HepG2 (cell line): Measurements from ENCODE around the gene TAS1R3. TPM values are rescaled to one million over a fixed set of nuclear protein-coding genes. Genes with fewer than 3 reads are reported as not detected.

Experiments
- ATAC-seq: fragments of 200-7000 bp; cut with Tn5 transposase; 3 replicates; pipeline ENCODE4 v1.9.1; 2020; ENCODE audit warnings: mild to moderate bottlenecking, moderate library complexity
- BruUV-seq: library from RNA; stranded (reverse); fragments of 400-500 nt; replicated peaks from 2 replicates; lab custom pipeline; 2021; lab: Mats Ljungman, UMichigan
- CTCF ChIA-PET: fragments of 300-600 bp; formaldehyde crosslinking; extraction: SDS; loops from one replicate; lab custom pipeline; 2021; ENCODE audit warnings: low total read pairs, inconsistent platforms, low intra/inter-chr PET ratio; lab: Yijun Ruan, JAX
- POLR2A ChIA-PET: fragments of 350-600 bp; sonication (Branson Sonifier 250); formaldehyde crosslinking; loops from one replicate; lab custom pipeline; 2020; ENCODE audit warnings: antibody characterized with exemption, inconsistent platforms; lab: Yijun Ruan, JAX
- DNase-seq: peaks from one replicate; pipeline ENCODE4 v3.0.0-alpha.2; 2015; ENCODE audit warnings: low spot score
- FAIRE-seq: peaks from 3 replicates; lab custom pipeline; 2011; peaks lifted over from hg19 to GRCh38; lab: Jason Lieb, UNC
- H2AFZ ChIP-seq: one replicate; pipeline ENCODE4 v1.6.1; 2011; ENCODE audit warnings: low read length, inconsistent platforms
- H3K27ac ChIP-seq: fragments of 300-600 bp; 3 replicates; pipeline ENCODE4 v1.8.0; 2011; ENCODE audit warnings: mixed run types, mild to moderate bottlenecking, mixed read lengths, low read length, inconsistent platforms; ENCODE audit not compliant: insufficient read depth; ENCODE audit errors: extremely low read length
- H3K27me3 ChIP-seq, 2 experiments: fragments of 200-600 bp in 1 of 2; 2 replicates in 1 of 2; 3 replicates in 1 of 2; pipeline versions ENCODE4 v1.6.0 to v1.8.0; 2011; ENCODE audit warnings: low read length in 2 of 2, mild to moderate bottlenecking in 2 of 2, moderate library complexity in 2 of 2, inconsistent platforms in 1 of 2; ENCODE audit not compliant: insufficient read depth in 2 of 2, control insufficient read depth in 1 of 2
- H3K36me3 ChIP-seq, 2 experiments: fragments of 200-600 bp in 1 of 2; replicated peaks in 1 of 2; 2 replicates in 1 of 2; 3 replicates in 1 of 2; pipeline versions ENCODE4 v1.5.1 to v1.8.0; 2011; ENCODE audit warnings: low read length in 2 of 2, inconsistent platforms in 1 of 2; ENCODE audit not compliant: insufficient read depth in 2 of 2, control insufficient read depth in 1 of 2
- H3K4me1 ChIP-seq: 2 replicates; pipeline ENCODE4 v1.5.1; 2012; ENCODE audit warnings: low read length, inconsistent platforms; ENCODE audit not compliant: insufficient read depth
- H3K4me2 ChIP-seq: 2 replicates; pipeline ENCODE4 v1.6.0; 2011; ENCODE audit warnings: low read depth, low read length, inconsistent platforms
- H3K4me3 ChIP-seq, 3 experiments: fragments of 200-600 bp in 1 of 3; sonication (generic), shearing (Covaris generic) in 1 of 3; replicated peaks in 1 of 3; 2 replicates each; pipeline ENCODE4 v1.5.1; 2011 to 2016; ENCODE audit warnings: low read length in 3 of 3, inconsistent platforms in 2 of 3, low read depth in 2 of 3, mild to moderate bottlenecking in 2 of 3, control low read depth in 1 of 3, mixed read lengths in 1 of 3; ENCODE audit not compliant: insufficient read depth in 1 of 3
- H3K79me2 ChIP-seq: one replicate; pipeline ENCODE4 v1.6.1; 2011; ENCODE audit warnings: low read length, inconsistent platforms; ENCODE audit not compliant: insufficient read depth
- H3K9ac ChIP-seq: 2 replicates; pipeline ENCODE4 v1.6.0; 2011; ENCODE audit warnings: mild to moderate bottlenecking, low read depth, low read length, inconsistent platforms; ENCODE audit not compliant: insufficient read depth
- H3K9me3 ChIP-seq: 2 replicates; pipeline ENCODE4 v1.5.1; 2012; ENCODE audit warnings: mild to moderate bottlenecking, low read length
- H4K20me1 ChIP-seq: 2 replicates; pipeline ENCODE4 v1.6.0; 2011; ENCODE audit warnings: inconsistent platforms, mild to moderate bottlenecking, low read length, moderate library complexity; ENCODE audit not compliant: insufficient read depth
- GTF2F1 ChIP-seq: fragments of 150-350 bp; IDR thresholded peaks from 2 replicates; pipeline ENCODE4 v1.6.1; 2014; ENCODE audit warnings: low read length
- NFKBIZ ChIP-seq: IDR thresholded peaks from 2 replicates; pipeline ENCODE4 v1.6.1; 2018; ENCODE audit warnings: missing genetic modification reagents, missing compliant biosample characterization
- ZNF136 ChIP-seq: sonication (generic); formaldehyde crosslinking; IDR thresholded peaks from 2 replicates; pipeline ENCODE4 v1.8.1; 2022; ENCODE audit warnings: low read depth, mild to moderate bottlenecking, moderate library complexity, missing genetic modification reagents
- ZNF224 ChIP-seq: sonication (generic); formaldehyde crosslinking; IDR thresholded peaks from 2 replicates; pipeline ENCODE4 v1.5.0; 2020; ENCODE audit warnings: mild to moderate bottlenecking, missing genetic modification reagents
- ZNF235 ChIP-seq: sonication (generic); formaldehyde crosslinking; IDR thresholded peaks from 2 replicates; pipeline ENCODE4 v1.8.1; 2023; ENCODE audit warnings: mild to moderate bottlenecking, missing genetic modification reagents, borderline replicate concordance
- ZNF24 ChIP-seq: fragments of 450-650 bp; IDR thresholded peaks from 2 replicates; pipeline ENCODE4 v1.6.1; 2017; ENCODE audit warnings: antibody characterized with exemption, mild to moderate bottlenecking
- ZNF678 ChIP-seq: sonication (generic); formaldehyde crosslinking; IDR thresholded peaks from 2 replicates; pipeline ENCODE4 v1.4.0; 2020; ENCODE audit warnings: mild to moderate bottlenecking, missing genetic modification reagents
- WGBS: methylation state at CpG from one replicate; pipeline ENCODE4 v1.1.6; 2017; ENCODE audit warnings: low lambda C conversion rate; 5-methylcytosine and 5-hydroxymethylcytosine counted together
- in situ Hi-C: cut with HindIII; loops from 2 replicates; pipeline ENCODE4 v1.10.0; 2017; ENCODE audit warnings: low pct_unique_long_range_greater_than_20kb; ENCODE audit not compliant: extremely low pct_ligation_motif_present
- intact Hi-C: fragments of 100-400 bp; cut with micrococcal nuclease; formaldehyde crosslinking; loops from one replicate; pipeline ENCODE4 v1.10.0; 2022; ENCODE audit not compliant: unreplicated experiment
- polyA plus RNA-seq, 8 experiments: library from polyadenylated mRNA; depleted of rRNA in 3 of 8; stranded (reverse) in 7 of 8; unstranded in 1 of 8; fragments of >200 nt; fragmentation: Illumina TruSeq in 4 of 8; extraction: Trizol in 4 of 8; gene quantifications; 2 replicates each; pipeline versions ENCODE4 v1.2.1 to v1.2.3, GENCODE V29; 2011 to 2016; ENCODE audit warnings: low read depth in 4 of 8, missing spikeins in 1 of 8, mixed read lengths in 1 of 8; ENCODE audit not compliant: insufficient read depth in 1 of 8
- total RNA-seq, 5 experiments: library from RNA; depleted of rRNA; stranded (reverse); fragments of >200 nt; fragmentation: Illumina TruSeq; extraction: Trizol; gene quantifications; 2 replicates each; pipeline ENCODE4 v1.2.3, GENCODE V29; 2016; ENCODE audit warnings: low read depth in 1 of 5
- TF ChIP-seq, protein P1 (sequence below): sonication (generic); formaldehyde crosslinking; IDR thresholded peaks from 2 replicates; pipeline ENCODE4 v1.5.0; 2020; ENCODE audit warnings: mild to moderate bottlenecking, missing genetic modification reagents, moderate library complexity
- TF ChIP-seq, protein P2 (sequence below): IDR thresholded peaks from 2 replicates; pipeline ENCODE4 v1.6.1; 2016; ENCODE audit warnings: low read depth, control low read depth
- TF ChIP-seq, protein P3 (sequence below): sonication (generic); formaldehyde crosslinking; IDR thresholded peaks from 2 replicates; pipeline ENCODE4 v1.4.0; 2020; ENCODE audit warnings: low read depth, mild to moderate bottlenecking, missing genetic modification reagents

The TAS1R3 gene
- total and polyA plus RNA-seq, 2 of the 13 experiments (the other 11 are each of a cell fraction or from before 2014, with no cell fraction given), result 0.13 to 0.15 TPM

DNA sequence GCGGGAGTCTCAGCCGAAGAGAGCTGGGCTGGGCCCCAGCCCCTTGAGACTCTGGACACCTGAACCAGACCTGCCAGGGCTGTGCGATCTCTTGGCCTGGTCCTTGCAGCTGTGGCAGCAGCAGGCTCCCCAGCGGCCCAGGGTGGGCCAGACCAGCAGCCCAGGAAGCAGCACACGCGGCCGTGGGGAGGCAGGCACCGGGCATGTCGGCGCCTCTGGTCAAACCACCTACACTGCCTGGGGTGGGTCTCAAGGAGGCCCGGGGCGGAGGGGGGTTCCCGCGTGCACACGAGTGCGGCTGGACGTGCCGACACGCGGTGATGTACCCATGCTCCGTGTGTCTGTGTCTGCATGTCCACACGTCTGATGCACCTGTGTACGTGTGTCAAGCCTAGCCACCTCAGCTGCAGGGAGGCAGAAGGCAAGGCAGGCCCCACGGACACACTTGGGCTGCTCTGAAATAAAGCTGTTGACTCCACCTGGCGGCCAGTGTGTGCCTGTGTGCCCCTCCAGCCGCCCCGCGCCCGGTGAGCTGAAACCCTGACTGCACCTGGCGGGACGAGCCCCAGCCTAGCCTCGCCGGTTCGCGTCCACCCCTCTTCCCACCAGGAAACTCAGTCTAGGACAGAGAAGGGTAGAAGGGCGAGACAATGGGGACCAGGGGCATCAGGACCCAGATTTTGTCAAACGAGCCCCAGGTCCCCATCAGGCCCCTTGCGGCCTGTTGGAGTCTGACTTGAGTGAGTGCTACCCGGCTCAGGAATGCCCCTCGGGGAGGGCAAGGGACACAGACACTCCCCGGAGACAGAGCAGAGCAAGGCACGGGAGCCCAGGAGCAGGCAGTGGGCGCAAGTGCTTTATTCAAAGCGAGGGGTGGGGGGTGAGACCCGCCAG, 39.3 kb upstream of the TAS1R3 start (continued):
- TF ChIP-seq, protein P1, sequence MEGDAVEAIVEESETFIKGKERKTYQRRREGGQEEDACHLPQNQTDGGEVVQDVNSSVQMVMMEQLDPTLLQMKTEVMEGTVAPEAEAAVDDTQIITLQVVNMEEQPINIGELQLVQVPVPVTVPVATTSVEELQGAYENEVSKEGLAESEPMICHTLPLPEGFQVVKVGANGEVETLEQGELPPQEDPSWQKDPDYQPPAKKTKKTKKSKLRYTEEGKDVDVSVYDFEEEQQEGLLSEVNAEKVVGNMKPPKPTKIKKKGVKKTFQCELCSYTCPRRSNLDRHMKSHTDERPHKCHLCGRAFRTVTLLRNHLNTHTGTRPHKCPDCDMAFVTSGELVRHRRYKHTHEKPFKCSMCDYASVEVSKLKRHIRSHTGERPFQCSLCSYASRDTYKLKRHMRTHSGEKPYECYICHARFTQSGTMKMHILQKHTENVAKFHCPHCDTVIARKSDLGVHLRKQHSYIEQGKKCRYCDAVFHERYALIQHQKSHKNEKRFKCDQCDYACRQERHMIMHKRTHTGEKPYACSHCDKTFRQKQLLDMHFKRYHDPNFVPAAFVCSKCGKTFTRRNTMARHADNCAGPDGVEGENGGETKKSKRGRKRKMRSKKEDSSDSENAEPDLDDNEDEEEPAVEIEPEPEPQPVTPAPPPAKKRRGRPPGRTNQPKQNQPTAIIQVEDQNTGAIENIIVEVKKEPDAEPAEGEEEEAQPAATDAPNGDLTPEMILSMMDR, result peak; percentile 96
- TF ChIP-seq GTF2F1, result no peak
- TF ChIP-seq ZNF678 (CRISPR knock-in tag), result no peak
- no peak; the same call in 1 of the 2 replicates for TF ChIP-seq ZNF235

DNA sequence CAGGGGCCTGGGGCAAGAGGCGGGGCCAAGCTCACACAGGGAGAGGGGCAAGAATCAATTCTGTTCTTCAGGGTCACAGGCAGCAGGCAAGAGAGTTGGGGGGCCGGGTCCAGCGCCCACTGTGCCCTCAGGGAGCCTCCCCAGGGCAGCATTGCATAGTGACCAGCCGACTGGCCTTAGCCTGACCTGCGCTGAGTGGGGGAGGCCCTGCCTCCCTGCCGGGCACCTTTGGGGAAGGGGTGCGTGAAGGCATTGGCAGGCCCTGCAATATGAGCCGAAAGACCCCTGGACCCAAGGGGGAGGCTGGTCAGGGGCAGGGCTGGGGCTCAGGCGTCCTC, 38.7 kb upstream of the TAS1R3 start:
- Histone ChIP-seq H3K27ac (no peak overlapping the region), H3K9me3 (no peaks in the 10 kb centered on the region), H3K4me2 (no peak overlapping the region), H2AFZ (no peak overlapping the region), H3K9ac (no peak overlapping the region), H3K79me2 (no peaks in the 10 kb centered on the region), H3K4me1 (peaks cover 4% of the 10 kb centered on the region), H3K27me3 (no peaks in the 10 kb centered on the region), H3K4me3 (no peak overlapping the region), H3K36me3 (no peaks in the 10 kb centered on the region; a peak in 1 of 5 replicates), H4K20me1 (no peaks in the 10 kb centered on the region)
- ATAC-seq (no peak), FAIRE-seq (no peak), DNase-seq (no peak)
- intact Hi-C loops (loop anchor here (5.0 kb wide), 1 partner anchor 170 kb away; no protein-coding TSS in a partner anchor), in situ Hi-C loops (no loop called here)
- WGBS, result 96% methylated on average over 4 of the region's 9 CpGs
- no TSS peak for BruUV-seq
- ChIA-PET CTCF (interaction anchor here (1.5 kb wide), 1 partner anchor 171 kb away, joined by 4 read pairs; no protein-coding TSS in a partner anchor), POLR2A (interaction anchor here (1.0 to 1.2 kb wide), 2 partner anchors 11 to 168 kb away, joined by 5 to 6 read pairs; no protein-coding TSS in a partner anchor)
- TF ChIP-seq ZNF24 (no peak), ZNF224 (no peak), NFKBIZ (no peak), ZNF136 (no peak)
- TF ChIP-seq, protein P2, sequence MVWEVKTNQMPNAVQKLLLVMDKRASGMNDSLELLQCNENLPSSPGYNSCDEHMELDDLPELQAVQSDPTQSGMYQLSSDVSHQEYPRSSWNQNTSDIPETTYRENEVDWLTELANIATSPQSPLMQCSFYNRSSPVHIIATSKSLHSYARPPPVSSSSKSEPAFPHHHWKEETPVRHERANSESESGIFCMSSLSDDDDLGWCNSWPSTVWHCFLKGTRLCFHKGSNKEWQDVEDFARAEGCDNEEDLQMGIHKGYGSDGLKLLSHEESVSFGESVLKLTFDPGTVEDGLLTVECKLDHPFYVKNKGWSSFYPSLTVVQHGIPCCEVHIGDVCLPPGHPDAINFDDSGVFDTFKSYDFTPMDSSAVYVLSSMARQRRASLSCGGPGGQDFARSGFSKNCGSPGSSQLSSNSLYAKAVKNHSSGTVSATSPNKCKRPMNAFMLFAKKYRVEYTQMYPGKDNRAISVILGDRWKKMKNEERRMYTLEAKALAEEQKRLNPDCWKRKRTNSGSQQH (CRISPR knock-in tag), result no peak
- TF ChIP-seq, protein P3, sequence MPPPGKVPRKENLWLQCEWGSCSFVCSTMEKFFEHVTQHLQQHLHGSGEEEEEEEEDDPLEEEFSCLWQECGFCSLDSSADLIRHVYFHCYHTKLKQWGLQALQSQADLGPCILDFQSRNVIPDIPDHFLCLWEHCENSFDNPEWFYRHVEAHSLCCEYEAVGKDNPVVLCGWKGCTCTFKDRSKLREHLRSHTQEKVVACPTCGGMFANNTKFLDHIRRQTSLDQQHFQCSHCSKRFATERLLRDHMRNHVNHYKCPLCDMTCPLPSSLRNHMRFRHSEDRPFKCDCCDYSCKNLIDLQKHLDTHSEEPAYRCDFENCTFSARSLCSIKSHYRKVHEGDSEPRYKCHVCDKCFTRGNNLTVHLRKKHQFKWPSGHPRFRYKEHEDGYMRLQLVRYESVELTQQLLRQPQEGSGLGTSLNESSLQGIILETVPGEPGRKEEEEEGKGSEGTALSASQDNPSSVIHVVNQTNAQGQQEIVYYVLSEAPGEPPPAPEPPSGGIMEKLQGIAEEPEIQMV (CRISPR knock-in tag), result no peak
